ENCODE measurements around the gene SH3D19. TPM values are rescaled to one million over a fixed set of nuclear protein-coding genes. Genes with fewer than 3 reads are reported as not detected.

SH3D19 gene
- total RNA-seq, 1 donor from 2014 or later: 121 TPM

- Histone ChIP-seq H3K9me3 (replicated peaks) (no peaks in the 10 kb centered on the region), H3K4me1 (peaks cover 22% of the 10 kb centered on the region), H3K27ac (replicated peaks) (no peak overlapping the region), H3K27me3 (ENCODE audit: low read depth) (no peaks in the 10 kb centered on the region), H3K36me3 (peaks cover 56% of the 10 kb centered on the region), H3K4me3 (no peak overlapping the region)
- intact Hi-C loops (cut with micrococcal nuclease): no loop called here
- no peak for DNase-seq
- no peak for TF ChIP-seq CTCF (IDR thresholded peaks at IDR 0.05; ENCODE audit: borderline replicate concordance)
Observed at GRCh38 chr4:151148261-151148660, 177.1 kb downstream of the SH3D19 start.

- no peak for DNase-seq
- no peaks in the 10 kb centered on the region for H3K27me3 ChIP-seq (ENCODE audit: low read depth)
- H3K9me3 ChIP-seq (replicated peaks): no peaks in the 10 kb centered on the region
- no peak for TF ChIP-seq CTCF (IDR thresholded peaks at IDR 0.05; ENCODE audit: borderline replicate concordance)
- H3K36me3 ChIP-seq: peaks cover 67% of the 10 kb centered on the region
- H3K4me3 ChIP-seq: no peak overlapping the region
- H3K4me1 ChIP-seq: peaks cover 17% of the 10 kb centered on the region
- intact Hi-C loops (cut with micrococcal nuclease): no loop called here
- no peak overlapping the region for H3K27ac ChIP-seq (replicated peaks)
Observed at GRCh38 chr4:151147000-151147399, 178.4 kb downstream of the SH3D19 start.

- Histone ChIP-seq H3K4me1 (peaks cover 17% of the 10 kb centered on the region), H3K27ac (replicated peaks) (peak overlapping the region; percentile 73), H3K9me3 (replicated peaks) (no peaks in the 10 kb centered on the region), H3K27me3 (ENCODE audit: low read depth) (no peaks in the 10 kb centered on the region), H3K36me3 (peaks cover 86% of the 10 kb centered on the region), H3K4me3 (no peak overlapping the region)
- DNase-seq: no peak
- TF ChIP-seq CTCF (IDR thresholded peaks at IDR 0.05; ENCODE audit: borderline replicate concordance): no peak
- intact Hi-C loops (cut with micrococcal nuclease): no loop called here
Observed at GRCh38 chr4:151144329-151145072, 180.9 kb downstream of the SH3D19 start.

- no peak for DNase-seq
- peaks cover 17% of the 10 kb centered on the region for H3K4me1 ChIP-seq
- no peaks in the 10 kb centered on the region for H3K27me3 ChIP-seq (ENCODE audit: low read depth)
- H3K36me3 ChIP-seq: peaks cover 86% of the 10 kb centered on the region
- H3K9me3 ChIP-seq (replicated peaks): no peaks in the 10 kb centered on the region
- no peak for TF ChIP-seq CTCF (IDR thresholded peaks at IDR 0.05; ENCODE audit: borderline replicate concordance)
- intact Hi-C loops (cut with micrococcal nuclease): no loop called here
- peak overlapping the region; percentile 73 for H3K27ac ChIP-seq (replicated peaks)
- no peak overlapping the region for H3K4me3 ChIP-seq
Observed at GRCh38 chr4:151143811-151144210, 181.6 kb downstream of the SH3D19 start.

- TF ChIP-seq CTCF (IDR thresholded peaks at IDR 0.05; ENCODE audit: borderline replicate concordance): no peak
Observed at GRCh38 chr4:151143162-151143561, 182.2 kb downstream of the SH3D19 start.

More at GRCh38 chr4:151143162-151143561, 182.2 kb downstream of the SH3D19 start:
- H3K27me3 ChIP-seq (ENCODE audit: low read depth): no peaks in the 10 kb centered on the region
- H3K4me3 ChIP-seq: no peak overlapping the region
- H3K9me3 ChIP-seq (replicated peaks): no peaks in the 10 kb centered on the region
- no peak overlapping the region for H3K27ac ChIP-seq (replicated peaks)
- H3K4me1 ChIP-seq: peaks cover 17% of the 10 kb centered on the region
- H3K36me3 ChIP-seq: peaks cover 84% of the 10 kb centered on the region
- intact Hi-C loops (cut with micrococcal nuclease): no loop called here
- no peak for DNase-seq
